H1 (cell line): ENCODE data around the gene PPFIA2. TPM values are rescaled to one million over a fixed set of nuclear protein-coding genes. Genes with fewer than 3 reads are reported as not detected.

Experiments used
- ASH2L ChIP-seq: fragments of 200-600, 300-600 bp; sonication (generic); IDR thresholded peaks from one replicate; pipeline ENCODE4 v1.7.1; 2017; ENCODE audit warnings: low read length
- SIN3A ChIP-seq, 2 experiments: IDR thresholded peaks in 1 of 2; conservative IDR thresholded peaks in 1 of 2; 2 replicates each; pipeline ENCODE4 v1.6.1; 2011 to 2012; ENCODE audit warnings: low read length in 2 of 2, improper control_type of control experiment in 1 of 2, low read depth in 1 of 2, mild to moderate bottlenecking in 1 of 2
- SP4 ChIP-seq: IDR thresholded peaks from 2 replicates; pipeline ENCODE4 v1.6.1; 2012; ENCODE audit warnings: low read length, inconsistent platforms
- polyA plus RNA-seq, 7 experiments: library from polyadenylated mRNA; depleted of rRNA in 3 of 7; stranded (reverse) in 5 of 7; unstranded in 2 of 7; fragments of >200 nt in 5 of 7; fragments of 200-250 nt in 2 of 7; gene quantifications; 1 replicate in 5 of 7; 2 replicates in 1 of 7; 4 replicates in 1 of 7; pipeline versions ENCODE4 v1.2.1 to v1.2.3, GENCODE V29; 2011 to 2013; ENCODE audit warnings: missing spikeins in 2 of 7, mixed read lengths in 2 of 7
- total RNA-seq: library from RNA; stranded (reverse); fragmentation: NEBNext Ultra II Directional; extraction: Animal tissue kit (Norgen Biotek cat#: 25700); gene quantifications from 2 replicates; pipeline ENCODE4 v1.2.1, GENCODE V29; 2021

Gene PPFIA2
- total and polyA plus RNA-seq, 2 of the 8 experiments (the other 6 are each of a cell fraction or from before 2014, with no cell fraction given): 1.2 to 1.8 TPM

DNA sequence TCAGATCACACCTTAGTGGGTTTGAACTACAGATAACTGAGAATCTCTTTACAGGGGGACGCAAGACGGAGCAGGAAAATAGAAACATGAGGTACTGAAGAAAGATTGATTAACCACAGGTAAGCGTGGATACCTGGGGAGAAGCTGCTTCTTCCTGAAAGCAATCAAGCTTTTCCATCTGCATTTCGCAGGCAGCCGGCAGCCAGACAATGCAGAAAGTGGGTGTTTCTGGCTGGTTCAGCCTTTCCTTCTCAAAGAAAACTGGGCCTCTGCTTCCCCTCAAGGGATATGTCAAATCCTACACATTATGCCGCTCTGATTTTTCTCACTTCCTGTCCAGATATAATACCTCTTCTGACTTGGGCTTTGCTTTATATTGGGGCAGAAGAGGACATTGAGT lies 39.1 kb upstream of the PPFIA2 start (continued):
- no peak for TF ChIP-seq ASH2L
- no peak for TF ChIP-seq SP4
- no peak for TF ChIP-seq SIN3A (conservative IDR thresholded peaks at IDR 0.05 in 1 of 2, IDR thresholded peaks at IDR 0.05 in 1 of 2; ENCODE audit: low read depth in 1 of 2, low read length in 2 of 2)
